Stimulated activated CD8-positive, alpha-beta memory T cell treated with anti-CD3 and anti-CD28 coated beads, Interleukin-4, amount 100 ng/mL, for 1 hour (primary cell): Measurements from ENCODE around the gene NRXN2.

Experiments used
- DNase-seq, 2 donors: peaks; one replicate each; pipeline ENCODE4 v3.0.0-alpha.2; 2020; ENCODE audit warnings: low read depth in 2 of 2, low spot score in 1 of 2

The NRXN2 gene

DNA sequence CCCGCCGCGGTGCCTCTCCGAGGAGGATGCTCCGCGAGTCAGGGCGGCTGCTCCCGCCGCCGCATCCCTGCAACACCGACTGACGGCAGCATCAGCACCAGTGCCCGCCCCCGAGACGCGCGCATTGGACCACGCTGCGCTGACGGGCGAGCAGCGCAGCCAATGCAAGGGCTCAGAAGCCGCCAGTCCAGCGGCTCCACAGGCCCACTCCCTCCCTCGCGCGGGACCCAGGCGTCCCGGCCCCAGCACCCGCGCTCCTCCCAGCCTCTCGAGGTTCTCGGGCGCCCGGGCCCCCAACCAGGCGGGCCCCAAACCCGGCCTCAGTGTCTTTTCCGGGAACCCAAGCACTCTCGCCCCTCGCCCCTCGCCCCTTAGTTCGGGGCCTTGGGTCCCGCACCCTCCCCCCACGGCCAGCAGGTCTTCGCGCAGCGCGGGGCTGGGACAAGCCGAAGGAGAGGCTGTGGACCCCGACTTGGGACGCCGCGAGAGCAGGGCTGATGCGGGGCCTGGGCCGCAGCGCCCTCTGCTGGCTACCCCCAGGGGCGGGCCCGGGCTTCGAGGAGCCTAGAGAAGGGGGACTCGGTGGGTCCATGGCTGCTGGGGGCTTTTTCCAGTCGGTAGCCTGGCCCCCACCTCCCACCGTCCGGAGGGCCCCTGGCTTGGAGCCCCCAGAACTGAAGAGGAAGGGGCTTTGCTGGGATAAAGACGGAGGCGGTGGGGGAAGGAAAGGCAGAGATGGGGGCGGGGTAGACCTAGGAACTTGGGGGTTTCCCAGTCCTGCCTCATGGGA lies at the start of gene NRXN2:
NRXN2 (minus strand) TSS at position 81 of the 790 bp plus-strand sequence. CDS start 9,498 bp downstream, outside the sequence.
- DNase-seq: peak; percentile 49 to 65

- no peak for DNase-seq
These were observed 49.5 kb upstream of the NRXN2 start for GRCh38 chr11:64772303-64773018.

GRCh38 chr11:64771861-64772260 lies 48.9 kb upstream of the NRXN2 start:
- no peak for DNase-seq

- no peak for DNase-seq
These were observed 47.1 kb upstream of the NRXN2 start for GRCh38 chr11:64770120-64770519.

DNA sequence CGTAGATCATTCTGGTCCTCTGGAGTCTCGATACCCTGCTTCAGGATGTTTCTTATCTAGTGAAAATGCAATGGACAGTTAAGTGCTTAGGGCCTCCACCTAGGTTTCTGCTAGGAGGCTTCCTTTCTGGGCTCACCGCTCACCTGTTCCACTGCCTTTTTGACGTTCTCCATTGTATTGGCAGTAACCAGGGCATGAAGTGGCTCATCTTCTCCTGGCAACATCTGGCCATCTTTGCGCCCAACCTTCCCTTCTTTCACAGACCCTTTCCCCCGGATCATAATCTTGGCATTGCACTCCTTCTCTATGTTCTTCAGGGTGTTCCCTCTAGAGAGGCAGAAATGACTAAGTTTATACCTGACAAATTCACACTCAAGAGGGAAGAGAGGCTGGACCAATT lies 46.3 kb upstream of the NRXN2 start:
- DNase-seq: no peak

DNA sequence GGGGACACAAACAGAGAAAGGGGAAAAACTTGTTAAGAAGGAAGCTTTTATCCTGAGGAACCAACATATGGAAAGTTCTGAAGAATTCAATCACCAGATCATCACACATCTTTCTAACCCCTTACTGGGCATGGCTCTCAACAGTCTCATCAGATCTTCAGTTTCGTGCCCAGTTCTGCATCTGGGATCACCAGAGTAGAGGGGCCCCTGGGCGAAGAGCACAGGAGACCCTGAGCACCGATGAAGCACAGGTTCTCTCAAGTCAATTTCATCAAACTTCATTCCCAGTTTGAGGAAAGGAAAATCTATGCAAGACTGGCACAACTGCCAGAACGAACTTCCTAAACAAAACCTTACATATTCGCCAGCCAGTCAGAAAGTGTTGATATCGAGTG lies 45.3 kb upstream of the NRXN2 start:
- no peak for DNase-seq

GRCh38 chr11:64767344-64768299 lies 44.6 kb upstream of the NRXN2 start:
- DNase-seq: peak; percentile 66 to 89

DNA sequence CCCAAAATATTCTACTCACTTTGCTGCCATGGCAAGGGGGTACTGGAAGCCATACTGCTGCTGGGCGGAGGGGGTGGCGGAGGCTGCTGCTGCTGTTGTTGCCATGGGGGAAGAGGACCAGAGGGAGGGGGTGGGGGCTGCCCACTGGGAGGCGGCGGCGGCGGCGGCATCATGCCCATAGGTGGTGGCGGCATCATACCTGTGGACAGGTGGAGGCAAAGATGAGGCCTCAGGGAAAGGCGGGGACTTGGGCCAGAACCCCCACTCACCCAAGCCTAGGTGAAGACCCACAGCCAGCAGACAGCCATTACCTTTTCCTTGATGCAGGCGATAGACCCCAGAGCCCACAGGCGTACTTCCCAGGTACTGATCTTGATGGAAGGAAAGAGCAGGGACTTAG lies 43.9 kb upstream of the NRXN2 start:
- DNase-seq: no peak

DNA sequence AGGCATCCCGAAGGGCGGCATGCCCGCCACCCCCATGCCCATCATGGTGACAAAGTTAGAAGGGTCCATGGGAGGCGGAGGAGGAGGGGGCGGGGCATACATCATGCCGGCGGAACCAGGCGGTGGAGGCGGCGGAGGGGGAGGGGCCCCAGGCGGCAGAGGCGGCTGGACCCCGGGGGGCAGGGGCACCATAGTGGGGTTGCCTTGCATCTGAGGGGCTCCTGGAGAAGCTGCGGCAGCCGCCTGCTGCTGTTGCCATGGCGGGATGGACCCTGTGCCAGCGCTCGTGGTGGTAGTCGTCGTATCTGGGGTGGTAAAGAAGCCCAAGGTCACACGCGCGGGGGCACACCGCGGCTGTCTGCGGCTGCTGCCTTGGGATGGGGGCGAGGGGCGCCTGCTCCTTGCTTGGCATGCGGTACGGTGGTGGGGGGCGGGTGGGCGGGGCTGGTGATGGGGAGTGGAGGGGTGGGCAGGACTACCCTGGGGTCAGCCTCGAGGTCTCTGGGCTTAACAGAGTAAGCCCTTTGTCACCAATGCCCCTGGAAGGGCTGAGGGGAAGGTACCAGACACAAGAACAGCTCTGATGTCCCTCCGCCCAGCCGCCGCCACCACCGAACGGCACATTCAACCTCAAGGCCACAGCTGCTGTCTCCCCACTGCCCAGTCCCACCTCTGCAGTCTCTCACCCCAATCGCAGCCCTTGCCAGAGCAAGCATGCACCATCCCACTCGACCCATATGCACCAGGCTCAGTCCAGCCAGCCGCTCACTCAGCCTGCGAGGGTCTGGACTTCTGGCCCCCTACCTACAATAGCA lies 43.1 kb upstream of the NRXN2 start:
- no peak for DNase-seq

GRCh38 chr11:64765291-64765850 lies 42.4 kb upstream of the NRXN2 start:
- DNase-seq: no peak

- no peak for DNase-seq
These were observed 41.8 kb upstream of the NRXN2 start for GRCh38 chr11:64764753-64765152.

- DNase-seq: peak in 1 of 2 donors; percentile 36
These were observed 41.1 kb upstream of the NRXN2 start for GRCh38 chr11:64764040-64764611.

GRCh38 chr11:64763526-64764039 lies 40.6 kb upstream of the NRXN2 start:
- DNase-seq: no peak

DNA sequence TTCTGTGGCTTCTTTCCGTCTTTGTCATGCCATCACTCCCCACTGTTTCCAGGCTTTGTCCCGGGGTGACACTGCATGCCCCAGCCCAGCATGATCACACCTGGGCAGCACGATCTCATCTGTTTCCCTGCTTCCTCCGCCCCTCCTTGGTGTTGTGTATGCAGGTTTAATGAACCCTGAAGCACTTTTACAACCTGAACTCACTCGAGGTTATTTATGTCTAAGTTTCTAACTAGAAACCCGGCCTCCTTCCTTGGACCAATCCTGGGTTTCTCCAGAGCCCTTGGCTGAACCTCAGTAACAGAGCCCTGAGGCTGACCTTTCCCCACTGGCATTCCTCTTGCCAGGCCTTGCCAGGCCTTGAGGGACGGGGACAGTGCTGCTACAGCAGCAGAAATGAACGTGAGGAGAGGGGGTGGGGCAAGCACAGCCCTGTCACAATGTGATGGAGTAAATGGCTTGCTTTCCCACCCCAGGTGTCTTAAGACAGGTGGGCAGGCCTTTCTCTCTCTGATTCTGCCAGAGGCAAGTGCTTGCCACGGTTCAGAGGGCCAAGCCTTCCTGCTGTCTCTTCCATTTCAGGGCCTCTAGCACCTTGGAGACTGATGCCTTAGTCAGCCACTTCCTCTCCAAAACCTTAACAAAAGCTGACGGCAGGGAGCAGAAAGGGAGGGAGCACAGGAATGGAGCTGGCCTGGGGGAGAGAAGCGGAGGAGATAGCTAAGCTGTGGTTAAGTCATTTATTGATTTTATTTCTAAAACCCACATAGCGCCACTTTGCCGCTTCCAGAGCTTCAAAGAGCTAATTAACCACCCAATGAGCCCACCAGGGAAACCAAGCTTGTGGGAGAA lies 39.9 kb upstream of the NRXN2 start:
- no peak for DNase-seq

DNA sequence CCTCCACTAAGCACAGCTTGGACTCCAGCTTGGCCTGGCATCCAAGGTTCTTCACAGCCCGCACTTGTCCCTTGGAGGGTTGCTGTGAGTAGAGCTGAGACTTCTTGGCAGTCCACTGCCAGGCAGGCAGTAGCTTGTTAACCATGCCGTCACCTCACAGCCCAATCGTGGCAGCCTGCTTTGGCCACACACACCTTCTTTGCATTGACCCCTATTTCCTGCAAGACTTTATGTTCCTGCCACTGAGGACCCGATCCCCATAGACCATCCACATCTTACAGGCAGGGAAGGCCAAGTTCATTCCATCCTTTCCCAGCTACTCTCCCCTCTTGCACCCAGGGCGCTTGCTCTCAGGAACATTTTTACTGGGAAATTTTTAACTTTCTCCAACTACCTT lies 39.3 kb upstream of the NRXN2 start:
- DNase-seq: no peak

- no peak for DNase-seq
These were observed 37.9 kb upstream of the NRXN2 start for GRCh38 chr11:64760759-64761420.

- no peak for DNase-seq
These were observed 37.0 kb upstream of the NRXN2 start, which contains the start of gene PYGM for GRCh38 chr11:64759722-64760719. PYGM (minus strand) TSS chr11:64759974; CDS start chr11:64759898, 76 bp downstream.
